Upper lobe of left lung (tissue), 6 donors: ENCODE measurements around the gene TSPOAP1. TPM values are rescaled to one million over a fixed set of nuclear protein-coding genes. Genes with fewer than 3 reads are reported as not detected.

ENCODE experiments used
- small RNA-seq, 4 donors: library from RNA; depleted of rRNA; stranded (forward); fragments of <200 nt; gene quantifications; one replicate each; pipeline ENCODE3, GENCODE V24; 2016
- total RNA-seq, 6 donors: library from RNA; depleted of rRNA in 4 of 6; stranded (reverse); fragments of >200 nt in 4 of 6; gene quantifications; one replicate each; pipeline versions ENCODE4 v1.1.0 to v1.2.1, GENCODE V29; 2016 to 2021
- donor health status: DM: no; HTN: no; CAD: no; lungs with moderate emphysema.
- donor health status: DM: no; HTN: yes; CAD: no; lungs with severe emphysema.

The TSPOAP1 gene
- total RNA-seq, 6 donors from 2014 or later = 14.0 to 50.3 (median 24.1) TPM

Small RNA genes lying within 50 kb of the gene (small RNA-seq; reads per million reads assigned to genes)
- gene MIR4736 = 0 to 0.11 (median 0) reads per million in 4 donors

Other genes with a start within 250 kb of the TSPOAP1 start
- gene DYNLL2, start 245.4 kb downstream of the TSPOAP1 start, total RNA-seq = 10 to 100 TPM; 13.6 to 33.5 (median 29.1) TPM
- gene OR4D1, start 180.4 kb downstream of the TSPOAP1 start, total RNA-seq = not detected
- gene OR4D2, start 161.8 kb downstream of the TSPOAP1 start, total RNA-seq = not detected
- gene EPX, start 136.1 kb downstream of the TSPOAP1 start, total RNA-seq = under 1 TPM in 1 of 6 donors, not detected in 5; 0.10 TPM
- gene MKS1, start 109.5 kb downstream of the TSPOAP1 start, total RNA-seq = 10 to 100 TPM; 11.7 to 44.0 (median 15.0) TPM
- not detected for gene LPO, start 90.2 kb downstream of the TSPOAP1 start, total RNA-seq
- gene MPO, start 47.9 kb downstream of the TSPOAP1 start, total RNA-seq = 1 to 10 TPM in 4 of 6 donors, under 1 TPM in 2; 0.71 to 4.6 (median 1.0) TPM
- gene SUPT4H1, start 23.4 kb upstream of the TSPOAP1 start, total RNA-seq = 10 to 100 TPM; 22.0 to 80.5 (median 40.4) TPM
- gene RNF43, start 88.7 kb upstream of the TSPOAP1 start, total RNA-seq = 10 to 100 TPM in 4 of 6 donors, 1 to 10 TPM in 2; 8.5 to 22.0 (median 13.0) TPM
- under 1 TPM in 5 of 6 donors, not detected in 1; 0.07 to 0.39 (median 0.30) TPM for gene HSF5, start 159.6 kb upstream of the TSPOAP1 start, total RNA-seq
- 10 to 100 TPM; 19.6 to 56.6 (median 34.9) TPM for gene MTMR4, start 185.8 kb upstream of the TSPOAP1 start, total RNA-seq